Measurements from ENCODE around the gene DAD1.

GRCh38 chr14:22596354-22596879, 7.4 kb upstream of the DAD1 start:
- TF ChIP-seq CTCF (optimal IDR thresholded peaks at IDR 0.05 in 1 of 3, IDR thresholded peaks at IDR 0.05 in 1 of 3, conservative IDR thresholded peaks at IDR 0.05 in 1 of 3; ENCODE audit: extremely low read depth in 1 of 3, insufficient read depth in 2 of 3, low read length in 3 of 3) (no peak), EZH2 (IDR thresholded peaks at IDR 0.05; ENCODE audit: low read length) (no peak)

Data from keratinocyte (primary cell).